Measurements from ENCODE around the gene CAMSAP1.

GRCh38 chr9:135896626-135897025 lies 10.7 kb downstream of the CAMSAP1 start:
- TF ChIP-seq RAD21 (IDR thresholded peaks at IDR 0.05; ENCODE audit: insufficient read depth, low read depth, low read length) (no peak), TAF1 (IDR thresholded peaks at IDR 0.05; ENCODE audit: borderline replicate concordance, low read depth, low read length) (no peak), POLR2A (IDR thresholded peaks at IDR 0.05; ENCODE audit: low read depth, low read length) (no peak), YY1 (IDR thresholded peaks at IDR 0.05; ENCODE audit: low read depth, low read length) (no peak), CBX5 (IDR thresholded peaks at IDR 0.05; ENCODE audit: low read depth) (no peak)
